Activated naive CD4-positive, alpha-beta T cell treated with anti-CD3 and anti-CD28 coated beads, Interleukin-2, amount 10 ng/mL, durations not matched to agents 7 days and 5 days (primary cell): Measurements from ENCODE around the gene RGS11.
"Not testable (repeated sequence)": the region's sequence is repeated elsewhere in the genome, so short reads cannot be mapped to it uniquely, and the experiment has no call there.

ENCODE experiments used
- CTCF ChIA-PET: fragments of 350-600 bp; sonication (Branson Sonifier 250); formaldehyde crosslinking; loops from one replicate; lab custom pipeline; 2021; ENCODE audit warnings: antibody characterized with exemption; lab: Charles Lee
- DNase-seq: peaks from one replicate; pipeline ENCODE4 v3.0.0-alpha.2; 2020
- H3K27ac Mint-ChIP-seq: one replicate; pipeline ENCODE4 v1.8.0; 2021; ENCODE audit warnings: mild to moderate bottlenecking, moderate library complexity, mixed read lengths
- H3K27me3 Mint-ChIP-seq: one replicate; pipeline ENCODE4 v1.8.0; 2021; ENCODE audit warnings: mild to moderate bottlenecking, mixed read lengths
- H3K36me3 Mint-ChIP-seq: one replicate; pipeline ENCODE4 v1.8.0; 2021; ENCODE audit warnings: mixed read lengths
- H3K4me1 Mint-ChIP-seq: one replicate; pipeline ENCODE4 v1.8.0; 2021; ENCODE audit warnings: mixed read lengths
- H3K4me3 Mint-ChIP-seq: one replicate; pipeline ENCODE4 v1.8.0; 2021; ENCODE audit warnings: mild to moderate bottlenecking, moderate library complexity, mixed read lengths
- H3K9me3 Mint-ChIP-seq: one replicate; pipeline ENCODE4 v1.8.0; 2021; ENCODE audit warnings: mixed read lengths

Gene RGS11

DNA sequence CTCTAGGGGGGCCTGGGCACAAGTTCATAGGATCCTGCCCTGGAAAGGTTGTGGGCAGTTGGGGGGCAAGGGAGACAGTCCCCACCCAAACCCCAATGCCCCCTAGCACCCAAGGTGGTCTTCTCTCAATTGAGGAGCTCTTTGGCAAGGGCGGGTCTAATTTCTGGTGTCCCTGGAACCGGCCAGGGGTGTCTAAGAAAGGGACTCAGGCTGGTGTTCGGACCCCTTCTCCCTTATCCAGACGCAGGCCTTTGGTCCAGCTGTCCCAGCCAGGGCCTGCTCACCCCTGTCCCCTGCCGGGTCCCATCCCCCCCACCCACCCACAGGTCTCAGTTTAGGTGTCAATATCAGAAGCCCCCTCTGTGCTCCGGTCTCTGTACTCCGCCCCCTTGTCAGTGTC is 3.8 kb upstream of the RGS11 start:
- Mint-ChIP-seq H3K27ac (no peak overlapping the region), H3K9me3 (no peaks in the 10 kb centered on the region), H3K27me3 (peaks cover 76% of the 10 kb centered on the region), H3K4me1 (peaks cover 12% of the 10 kb centered on the region), H3K4me3 (no peak overlapping the region), H3K36me3 (no peaks in the 10 kb centered on the region)
- no peak for DNase-seq
- CTCF ChIA-PET = no interaction called here

DNA sequence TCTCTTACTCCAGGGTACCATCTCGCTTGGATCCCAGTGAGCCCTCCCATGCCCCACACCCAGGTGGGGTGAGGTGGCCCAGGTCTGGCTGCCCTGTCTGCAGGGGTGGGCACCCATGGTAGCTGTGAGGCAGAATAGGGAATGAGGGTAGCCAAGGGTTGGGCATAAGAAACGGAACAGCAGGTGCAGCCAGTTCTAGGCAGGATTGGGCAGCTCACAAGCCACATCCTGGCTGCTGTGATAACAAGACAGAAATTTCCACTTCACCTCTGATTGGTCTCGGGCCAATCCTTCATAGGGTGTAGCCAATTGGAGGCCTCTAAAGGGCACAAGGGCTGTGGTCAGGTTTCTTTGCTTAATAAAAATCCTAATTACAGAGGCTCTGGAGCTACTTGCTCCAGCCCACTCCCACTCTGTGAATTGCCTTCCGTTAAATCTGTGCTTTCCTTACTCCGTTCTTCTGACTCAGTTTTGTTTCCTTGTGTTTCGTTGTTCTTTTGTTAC is 3.2 kb upstream of the RGS11 start:
- CTCF ChIA-PET = no interaction called here
- Mint-ChIP-seq H3K4me1 (peaks cover 12% of the 10 kb centered on the region), H3K4me3 (no peak overlapping the region), H3K27me3 (peaks cover 82% of the 10 kb centered on the region), H3K27ac (no peak overlapping the region), H3K9me3 (no peaks in the 10 kb centered on the region), H3K36me3 (no peaks in the 10 kb centered on the region)
- peak; percentile 54 for DNase-seq

- peak overlapping the region; percentile 12 for H3K4me3 Mint-ChIP-seq
- no peaks in the 10 kb centered on the region for H3K9me3 Mint-ChIP-seq
- DNase-seq = no peak
- H3K36me3 Mint-ChIP-seq = no peaks in the 10 kb centered on the region
- H3K27me3 Mint-ChIP-seq = peaks cover 83% of the 10 kb centered on the region
- CTCF ChIA-PET = no interaction called here
- peaks cover 12% of the 10 kb centered on the region for H3K4me1 Mint-ChIP-seq
- no peak overlapping the region for H3K27ac Mint-ChIP-seq
Observed at GRCh38 chr16:276426-277077, 808 bp upstream of the RGS11 start.

DNA sequence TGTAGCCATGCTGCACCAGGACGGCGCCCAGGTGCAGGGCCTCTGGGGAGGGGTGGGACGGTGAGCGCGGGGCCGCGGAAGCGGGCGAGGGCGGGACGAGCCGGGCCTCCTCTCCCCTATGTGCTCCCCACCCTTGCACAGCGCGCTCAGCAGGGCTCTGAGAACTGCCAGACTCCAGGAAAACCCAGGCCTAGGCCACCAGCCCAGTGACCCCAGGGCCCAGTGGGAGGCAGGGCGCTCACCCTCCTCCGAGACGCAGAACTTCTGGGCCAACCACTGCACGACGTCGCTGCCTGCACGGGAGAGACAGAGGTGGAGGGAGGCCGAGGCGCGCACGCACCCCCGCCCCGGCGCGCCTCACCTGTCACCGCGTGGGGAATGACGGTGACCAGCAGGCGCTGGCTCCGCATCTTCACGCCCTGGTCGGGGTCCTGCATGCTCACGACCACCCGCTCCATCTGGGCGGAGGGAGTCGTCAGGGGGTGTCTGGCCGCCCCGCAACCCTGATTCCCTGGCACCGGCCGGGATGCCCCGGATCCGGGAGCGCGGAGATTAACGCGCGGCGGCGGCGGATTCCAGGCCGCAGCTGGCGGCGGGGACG is 603 bp downstream of the RGS11 start:
- CTCF ChIA-PET = no interaction called here
- peaks cover 12% of the 10 kb centered on the region for H3K4me1 Mint-ChIP-seq
- peak; percentile 42 for DNase-seq
- no peak overlapping the region for H3K4me3 Mint-ChIP-seq
- no peaks in the 10 kb centered on the region for H3K9me3 Mint-ChIP-seq
- no peak overlapping the region for H3K27ac Mint-ChIP-seq
- H3K27me3 Mint-ChIP-seq = peaks cover 74% of the 10 kb centered on the region
- H3K36me3 Mint-ChIP-seq = no peaks in the 10 kb centered on the region

DNA sequence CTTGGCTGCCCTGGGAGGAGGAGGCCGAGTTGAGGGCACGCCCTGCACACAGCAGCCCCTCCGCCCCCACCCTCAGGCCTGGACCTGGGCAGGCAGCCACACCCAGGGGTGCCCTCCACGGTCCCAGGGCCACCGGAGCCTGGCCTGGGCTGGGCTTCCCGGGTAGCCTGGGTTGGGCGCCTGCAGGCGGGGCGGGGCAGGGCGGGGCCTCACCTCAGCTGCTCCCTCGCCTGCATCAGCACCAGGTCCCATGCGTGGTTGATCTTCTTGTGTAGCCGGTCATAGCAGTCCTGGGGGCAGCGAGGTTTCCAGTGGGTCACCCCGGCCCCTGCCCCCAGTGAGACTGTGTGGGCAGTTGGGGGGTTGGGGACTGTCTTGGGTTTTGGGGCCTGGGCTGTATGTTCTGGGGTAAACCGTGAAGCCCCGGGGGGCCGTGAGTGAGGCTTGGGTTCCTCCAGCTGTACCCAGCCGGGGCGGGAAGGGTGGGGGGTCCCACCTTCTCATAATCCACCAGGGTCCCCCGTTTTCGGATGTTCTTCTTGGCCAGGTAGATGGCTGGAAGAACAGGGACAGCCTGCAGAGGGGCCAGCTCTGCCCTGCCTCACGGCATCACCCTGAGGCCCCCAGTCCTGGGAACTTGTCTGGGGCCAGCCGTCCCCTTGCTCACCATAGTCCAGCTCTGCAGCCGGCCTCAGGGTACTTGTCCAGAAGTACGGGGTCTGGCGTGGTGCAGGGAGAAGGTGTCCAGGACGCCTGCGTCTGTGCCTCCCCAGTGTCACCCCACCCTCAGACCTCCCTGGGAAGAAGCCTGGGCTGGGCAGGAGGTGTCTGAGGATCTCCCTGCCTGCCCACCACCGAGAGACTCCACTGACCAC is 2.0 kb downstream of the RGS11 start:
- CTCF ChIA-PET = no interaction called here
- Mint-ChIP-seq H3K36me3 (no peaks in the 10 kb centered on the region), H3K27ac (no peak overlapping the region), H3K9me3 (no peaks in the 10 kb centered on the region), H3K4me3 (no peak overlapping the region), H3K27me3 (peaks cover 67% of the 10 kb centered on the region), H3K4me1 (peaks cover 6% of the 10 kb centered on the region)
- no peak for DNase-seq

DNA sequence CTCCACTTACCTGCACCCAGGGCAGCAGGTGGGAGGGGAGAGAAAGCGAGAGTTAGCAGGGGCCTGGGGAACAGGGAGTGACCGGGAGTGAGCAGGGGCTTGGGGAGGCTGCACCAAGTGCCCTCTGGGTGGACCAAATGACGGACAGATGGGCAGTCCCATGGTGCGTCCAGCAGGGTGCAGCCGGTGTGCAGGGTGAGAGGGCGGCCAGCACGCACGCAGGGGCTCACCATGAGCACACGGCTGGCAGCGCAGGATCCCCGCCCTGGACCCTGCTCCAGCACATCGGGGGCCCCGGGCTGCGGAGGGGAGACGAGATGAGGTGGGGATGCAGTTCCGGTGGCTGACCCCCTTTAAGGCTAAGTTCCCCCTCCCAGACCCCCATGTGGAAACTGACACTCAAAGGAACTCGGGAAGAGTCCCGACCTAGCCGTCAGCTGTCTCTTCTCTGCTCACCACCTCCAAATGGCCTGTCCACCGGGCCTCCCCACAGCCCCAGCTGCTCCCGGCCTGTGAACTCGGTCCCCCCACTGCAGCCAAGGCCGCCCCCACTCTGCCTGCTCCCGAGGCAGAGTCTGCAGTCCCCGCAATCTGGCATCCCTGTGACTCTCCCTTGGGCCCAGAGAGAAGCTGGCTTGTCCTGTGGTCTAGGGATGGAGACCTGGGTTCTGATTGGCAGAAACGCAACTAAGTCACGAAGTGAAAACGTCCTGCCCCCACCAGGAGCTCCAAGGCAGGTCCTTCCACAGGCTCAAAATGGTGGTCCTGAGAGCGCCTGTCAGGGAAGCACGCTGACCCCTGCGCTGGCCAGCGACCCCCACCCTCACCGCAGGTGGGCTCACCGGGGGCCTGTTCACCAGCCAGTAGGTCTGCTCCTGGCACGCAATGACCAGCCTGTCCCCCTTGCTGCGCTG is 2.9 kb downstream of the RGS11 start:
- Mint-ChIP-seq H3K36me3 (no peaks in the 10 kb centered on the region), H3K27ac (no peak overlapping the region), H3K9me3 (peaks cover 2% of the 10 kb centered on the region), H3K4me3 (no peak overlapping the region), H3K4me1 (peaks cover 5% of the 10 kb centered on the region), H3K27me3 (peaks cover 58% of the 10 kb centered on the region)
- DNase-seq = no peak
- CTCF ChIA-PET = no interaction called here

- CTCF ChIA-PET = no interaction called here
- no peak overlapping the region for H3K27ac Mint-ChIP-seq
- peaks cover 2% of the 10 kb centered on the region for H3K4me1 Mint-ChIP-seq
- peaks cover 8% of the 10 kb centered on the region for H3K9me3 Mint-ChIP-seq
- H3K36me3 Mint-ChIP-seq = no peaks in the 10 kb centered on the region
- DNase-seq = no peak
- H3K4me3 Mint-ChIP-seq = no peak overlapping the region
- peaks cover 38% of the 10 kb centered on the region for H3K27me3 Mint-ChIP-seq
Observed at GRCh38 chr16:270381-271255, 5.1 kb downstream of the RGS11 start.

DNA sequence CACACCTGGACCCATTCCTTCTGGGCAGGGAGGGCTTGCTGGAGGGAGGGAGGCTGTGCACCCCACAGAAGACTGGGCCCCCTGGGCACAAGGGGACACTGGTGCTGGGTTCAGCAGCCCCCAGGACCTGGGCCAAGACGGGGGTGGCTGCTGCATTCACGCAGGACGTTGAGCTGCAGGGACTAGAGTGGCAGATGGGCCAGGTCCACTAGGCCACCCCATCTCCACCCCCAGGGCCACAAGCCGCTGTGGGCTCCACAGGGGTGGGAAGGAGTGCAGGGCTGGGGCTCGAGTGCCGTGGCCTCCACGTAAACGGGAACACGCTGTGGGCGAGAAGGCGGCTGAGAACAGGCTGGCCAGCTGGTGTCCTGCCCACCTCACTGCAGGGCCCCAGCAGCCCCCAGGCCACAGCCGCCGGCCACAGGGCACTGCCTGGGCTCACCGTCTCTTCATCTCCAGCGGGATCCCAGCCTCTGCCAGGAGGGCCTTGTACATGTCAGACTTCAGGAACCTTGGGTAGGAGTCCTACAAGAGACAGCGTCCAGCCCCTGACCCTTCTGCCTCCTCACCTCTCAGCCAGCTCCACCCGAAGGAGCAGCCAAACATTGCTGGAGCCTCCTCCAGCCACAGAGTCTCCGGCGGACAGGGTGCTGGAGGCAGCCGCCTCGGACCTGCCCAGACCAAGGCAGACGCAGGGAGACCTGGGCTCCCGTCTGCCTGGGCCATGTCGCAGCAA is 6.5 kb downstream of the RGS11 start:
- Mint-ChIP-seq H3K36me3 (no peaks in the 10 kb centered on the region), H3K9me3 (peaks cover 8% of the 10 kb centered on the region), H3K27ac (no peak overlapping the region), H3K27me3 (peaks cover 25% of the 10 kb centered on the region), H3K4me3 (no peak overlapping the region), H3K4me1 (no peaks in the 10 kb centered on the region)
- no peak for DNase-seq
- CTCF ChIA-PET = no interaction called here

GRCh38 chr16:268141-269053 is 7.3 kb downstream of the RGS11 start:
- Mint-ChIP-seq H3K27me3 (peaks cover 20% of the 10 kb centered on the region), H3K36me3 (peaks cover 2% of the 10 kb centered on the region), H3K4me3 (no peak overlapping the region), H3K27ac (no peak overlapping the region), H3K4me1 (no peaks in the 10 kb centered on the region), H3K9me3 (peaks cover 8% of the 10 kb centered on the region)
- DNase-seq = no peak
- CTCF ChIA-PET = no interaction called here

DNA sequence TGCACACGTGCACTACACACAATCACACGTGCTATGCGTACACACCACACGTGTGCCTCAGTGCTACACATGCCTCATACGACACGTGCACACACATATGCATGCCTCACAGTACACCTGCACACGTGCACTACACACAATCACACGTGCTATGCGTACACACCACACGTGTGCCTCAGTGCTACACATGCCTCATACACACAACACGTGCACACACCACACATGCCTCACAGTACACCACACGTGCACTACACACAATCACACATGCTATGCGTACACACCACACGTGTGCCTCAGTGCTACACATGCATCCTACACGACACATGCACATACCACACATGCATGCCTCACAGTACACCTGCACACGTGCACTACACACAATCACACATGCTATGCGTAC is 8.2 kb downstream of the RGS11 start:
- H3K27ac Mint-ChIP-seq, CTCF ChIA-PET, DNase-seq, H3K9me3 Mint-ChIP-seq, H3K4me3 Mint-ChIP-seq, H3K36me3 Mint-ChIP-seq, H3K4me1 Mint-ChIP-seq: not testable (repeated sequence)
- peaks cover 14% of the 10 kb centered on the region for H3K27me3 Mint-ChIP-seq

GRCh38 chr16:266258-267164 is 9.2 kb downstream of the RGS11 start:
- H3K9me3 Mint-ChIP-seq = peaks cover 8% of the 10 kb centered on the region
- H3K27me3 Mint-ChIP-seq = peaks cover 7% of the 10 kb centered on the region
- CTCF ChIA-PET = no interaction called here
- no peaks in the 10 kb centered on the region for H3K4me1 Mint-ChIP-seq
- no peak overlapping the region for H3K27ac Mint-ChIP-seq
- no peak for DNase-seq
- no peak overlapping the region for H3K4me3 Mint-ChIP-seq
- peaks cover 2% of the 10 kb centered on the region for H3K36me3 Mint-ChIP-seq
